HepG2 (cell line): ENCODE results near the gene CPOX.

Experiments used
- KLF6 ChIP-seq: IDR thresholded peaks from 2 replicates; pipeline ENCODE4 v1.8.0; 2016; ENCODE audit warnings: missing biosample characterization, missing genetic modification reagents
- MYC ChIP-seq: sonication (generic); formaldehyde crosslinking; IDR thresholded peaks from 2 replicates; pipeline ENCODE4 v1.9.0; 2021; ENCODE audit warnings: missing genetic modification reagents, borderline replicate concordance
- NFYB ChIP-seq: sonication (generic); formaldehyde crosslinking; IDR thresholded peaks from 2 replicates; pipeline ENCODE4 v1.4.0; 2020; ENCODE audit warnings: missing genetic modification reagents
- ZNF274 ChIP-seq: sonication (generic); formaldehyde crosslinking; IDR thresholded peaks from 2 replicates; pipeline ENCODE4 v1.5.1; 2020; ENCODE audit warnings: mild to moderate bottlenecking, missing genetic modification reagents

GRCh38 chr3:98529856-98530459 is 63.5 kb downstream of the CPOX start:
- TF ChIP-seq KLF6 = no peak
- TF ChIP-seq NFYB (CRISPR knock-in tag) = no peak
- no peak for TF ChIP-seq ZNF274 (CRISPR knock-in tag)
- no peak for TF ChIP-seq MYC (CRISPR knock-in tag)
